ENCODE measurements around the gene PTPRN2.

DNA sequence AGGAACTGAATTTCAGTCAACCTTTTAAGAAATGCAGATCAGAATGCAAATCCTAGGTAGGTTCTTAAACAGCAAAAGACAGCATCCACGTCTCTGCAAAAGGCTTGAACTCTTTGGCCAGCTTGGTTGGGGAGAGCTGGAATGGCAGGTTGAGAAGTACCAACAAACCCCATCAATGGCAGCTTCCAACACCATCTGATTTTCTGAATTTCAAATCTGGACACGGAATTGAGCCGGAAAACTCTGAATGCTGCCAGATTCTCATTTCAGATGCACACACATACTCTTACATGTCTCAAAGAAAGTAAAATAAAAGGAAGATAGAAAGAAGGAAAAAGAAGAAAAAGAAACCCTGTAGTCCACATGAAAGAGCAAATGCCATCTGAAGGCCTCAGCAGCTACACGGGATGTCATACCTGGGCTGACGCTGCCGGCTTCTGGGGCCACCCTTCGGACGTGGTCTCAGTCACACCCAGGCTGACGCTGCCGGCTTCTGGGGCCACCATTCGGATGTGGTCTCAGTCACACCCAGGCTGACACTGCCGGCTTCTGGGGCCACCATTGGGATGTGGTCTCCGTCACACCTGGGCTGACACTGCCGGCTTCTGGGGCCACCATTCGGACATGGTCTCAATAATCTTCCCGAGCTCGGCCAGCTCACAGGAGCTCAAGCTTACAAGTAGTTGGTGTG lies 165.3 kb downstream of the PTPRN2 start:
- TF ChIP-seq CTBP1 (IDR thresholded peaks at IDR 0.05; ENCODE audit: borderline replicate concordance) (no peak), ZNF384 (IDR thresholded peaks at IDR 0.05) (no peak), ELF4 (IDR thresholded peaks at IDR 0.05) (no peak)
